Endometrium (tissue), 2 donors: ENCODE measurements around the gene PDGFD.

Experiments
- FAIRE-seq: peaks from 2 replicates; lab custom pipeline; 2012; peaks lifted over from hg19 to GRCh38; lab: Jason Lieb, UNC
- donor health status: control.
- donor health status: control.

The PDGFD gene

DNA sequence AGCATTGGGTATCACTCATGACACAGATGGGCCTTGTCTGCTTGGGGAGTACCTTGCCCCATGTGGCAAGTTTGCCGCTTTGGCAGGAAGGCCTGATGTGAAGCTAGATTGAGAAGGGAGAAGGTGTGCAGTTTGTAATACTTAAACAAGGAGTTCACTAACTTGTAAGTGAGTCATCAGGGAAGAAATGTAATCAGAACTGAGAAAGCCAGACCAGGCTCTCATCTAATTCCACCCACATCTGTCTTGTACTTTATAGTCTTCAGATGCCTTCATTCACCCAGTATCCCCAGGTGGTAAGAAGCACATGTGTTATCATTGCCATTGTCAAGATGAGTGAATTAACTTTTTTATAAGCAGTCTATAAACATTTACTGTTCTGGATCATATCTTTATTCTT is 243.5 kb downstream of the PDGFD start:
- no peak for FAIRE-seq

DNA sequence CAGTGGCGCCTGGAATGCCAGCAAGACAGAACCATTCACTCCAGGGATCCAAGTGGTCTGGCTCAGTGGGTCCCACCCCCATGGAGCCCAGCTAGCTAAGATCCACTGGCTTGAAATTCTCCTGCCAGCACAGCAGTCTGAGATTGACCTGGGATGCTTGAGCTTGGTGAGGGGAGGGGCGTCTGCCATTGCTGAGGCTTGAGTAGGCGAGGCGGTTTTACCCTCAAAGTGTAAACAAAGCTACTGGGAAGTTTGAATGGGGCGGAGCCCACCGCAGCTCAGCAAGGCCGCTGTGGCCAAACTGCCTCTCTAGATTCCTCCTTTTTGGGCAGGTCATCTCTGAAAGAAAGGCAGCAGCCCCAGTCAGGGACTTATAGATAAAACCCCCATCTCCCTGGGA is 253.2 kb downstream of the PDGFD start:
- FAIRE-seq: no peak

DNA sequence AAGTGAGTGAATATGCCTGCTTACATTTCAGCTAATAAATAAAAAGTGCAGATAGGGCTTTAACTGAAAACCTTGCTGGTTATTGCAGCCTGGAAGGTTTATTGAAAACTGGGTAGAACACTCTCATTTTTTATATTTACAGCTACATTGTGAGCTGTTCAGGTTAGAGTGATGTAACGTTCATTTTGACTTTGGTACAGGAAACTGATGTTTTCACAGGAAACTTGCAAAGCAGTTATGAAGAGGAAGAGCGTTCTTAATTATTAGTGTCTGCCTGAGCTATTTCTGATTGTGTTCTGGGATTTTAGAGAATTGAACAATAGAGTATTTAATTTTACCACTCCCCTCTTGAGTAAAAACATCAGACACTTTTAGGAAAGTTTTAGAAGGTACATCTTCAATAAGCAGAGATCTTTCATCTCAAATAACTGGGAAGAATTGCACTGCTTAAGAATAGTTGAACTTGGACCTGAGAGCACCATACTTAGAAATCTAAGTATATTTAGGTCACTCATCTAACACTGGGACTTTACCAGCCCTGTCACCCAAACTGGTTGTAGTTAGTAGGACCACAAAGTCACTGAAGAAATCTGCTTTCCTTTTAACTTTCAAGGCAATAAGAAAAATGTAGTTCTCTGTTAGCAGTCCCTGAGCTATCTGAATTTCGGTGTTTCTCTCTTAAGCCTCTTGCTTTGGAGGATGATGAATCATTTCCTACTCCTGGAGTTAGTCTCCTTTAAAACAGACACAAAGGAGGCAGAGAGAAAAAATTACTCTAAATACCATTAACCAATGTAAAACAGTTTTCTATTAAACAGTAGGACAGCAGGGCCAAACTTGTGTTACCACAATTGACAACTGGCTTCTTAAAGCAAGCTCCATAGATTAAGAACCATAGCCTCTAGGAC is 256.1 kb downstream of the PDGFD start:
- FAIRE-seq: no peak

DNA sequence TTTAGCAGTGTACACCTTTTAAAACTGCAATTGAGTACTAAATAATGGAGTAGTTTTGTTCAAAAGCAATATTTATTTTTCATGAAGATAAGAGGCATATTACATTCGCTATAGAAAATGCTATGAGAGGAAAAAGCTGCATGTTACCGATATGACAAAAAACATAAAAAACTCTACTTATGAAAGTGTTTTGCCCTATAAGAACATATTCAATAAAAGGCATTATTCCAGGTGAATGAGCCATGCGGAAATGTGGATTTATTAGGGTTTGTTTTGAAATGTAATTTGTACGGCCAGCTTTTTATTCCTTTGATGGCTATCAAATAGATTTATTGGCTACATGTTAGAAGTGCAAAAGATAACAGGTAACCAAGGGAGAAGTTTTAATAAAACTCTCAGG is 256.8 kb downstream of the PDGFD start:
- FAIRE-seq: no peak

DNA sequence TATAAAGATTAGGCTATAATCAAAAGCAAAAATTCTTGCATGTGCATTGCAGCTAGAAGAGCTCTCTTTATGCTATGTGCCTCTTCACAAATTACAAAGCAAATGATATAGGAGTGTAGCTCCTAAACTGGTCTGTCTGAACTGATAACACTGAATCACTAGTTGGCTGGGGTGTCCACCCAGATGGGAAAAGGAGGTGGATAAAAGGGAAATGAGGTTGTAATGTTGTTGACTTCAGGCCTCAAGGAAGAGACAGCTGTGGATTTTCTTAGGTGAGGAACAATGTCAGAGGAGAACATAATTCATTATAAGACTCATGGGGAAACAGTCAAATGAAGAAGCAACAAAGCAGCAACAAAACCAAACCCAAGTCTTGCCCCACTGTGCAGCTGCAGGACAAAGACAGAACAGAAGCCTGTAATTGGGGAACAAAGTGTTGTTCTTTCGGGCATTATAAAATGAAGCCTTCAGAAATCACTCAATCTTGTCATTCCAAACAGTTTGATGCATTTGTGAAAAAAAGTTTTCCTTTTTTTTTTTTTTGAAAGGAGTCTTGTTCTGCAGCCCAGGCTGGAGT is 257.6 kb downstream of the PDGFD start:
- no peak for FAIRE-seq

DNA sequence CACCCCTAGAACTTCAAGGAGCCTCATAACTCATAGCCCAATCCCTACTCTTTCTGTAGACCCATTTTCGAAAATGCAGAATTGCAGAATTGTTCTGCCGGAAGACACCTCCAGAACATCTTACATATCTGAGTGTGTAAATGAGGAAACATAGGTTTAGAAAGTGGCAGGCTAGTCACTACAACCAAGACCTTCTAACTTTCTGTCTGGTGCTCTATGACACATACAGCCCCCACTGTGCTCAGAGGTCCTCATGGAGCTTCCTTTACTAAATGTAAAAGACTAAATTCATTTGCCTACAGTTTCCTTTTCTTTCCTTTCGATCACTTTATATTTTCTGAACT is 259.7 kb downstream of the PDGFD start:
- FAIRE-seq: no peak

DNA sequence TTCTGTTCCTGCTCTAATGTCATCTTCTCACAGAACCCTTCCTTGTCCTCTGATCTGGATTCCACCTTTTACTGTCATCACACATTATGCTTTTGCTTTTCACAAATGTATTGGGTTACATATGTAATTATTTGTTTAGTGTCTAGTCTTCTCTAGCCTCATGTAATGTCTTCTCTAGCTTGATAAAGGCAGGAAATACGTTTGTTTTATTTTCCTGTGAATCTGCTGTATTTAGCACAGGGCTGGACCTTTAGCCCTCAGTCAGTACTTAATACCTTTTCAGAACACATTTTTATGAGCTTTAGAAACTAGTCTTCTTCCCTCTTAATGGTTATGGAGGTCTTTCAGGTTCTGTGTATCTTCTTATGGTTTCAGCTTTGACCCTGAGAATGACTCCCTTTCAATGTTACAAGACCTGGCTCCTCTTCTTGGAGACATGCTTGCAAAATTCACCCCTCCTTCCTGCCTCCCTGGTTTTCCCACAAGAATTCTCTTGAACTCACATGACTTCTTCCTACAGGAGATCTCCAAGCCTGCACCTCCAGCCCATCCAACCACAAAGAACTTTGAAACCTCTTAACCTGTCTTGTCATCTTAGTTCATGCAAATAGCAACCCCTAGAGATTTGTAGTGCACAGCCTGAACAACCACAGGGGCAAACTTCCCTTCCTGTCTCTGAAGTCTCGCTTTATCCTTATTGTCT is 260.2 kb downstream of the PDGFD start:
- FAIRE-seq: no peak

DNA sequence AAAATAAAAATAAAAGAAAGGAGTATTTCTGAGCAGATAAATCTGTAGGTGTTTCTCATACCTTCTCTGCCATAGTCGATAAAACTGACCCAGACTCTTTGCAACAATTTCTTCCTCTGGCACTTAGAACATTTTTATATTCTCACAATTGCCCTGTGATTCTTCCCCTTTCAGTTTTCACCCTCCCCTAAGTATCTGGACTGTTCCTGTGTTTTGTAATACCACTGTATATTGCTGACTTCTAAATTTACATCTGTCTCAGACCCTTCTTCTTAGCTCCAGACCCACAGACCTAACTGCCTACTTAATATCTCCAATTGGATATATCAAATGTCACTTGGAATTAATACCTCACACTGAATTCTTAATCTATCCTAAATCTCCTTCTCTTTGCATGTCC is 261.0 kb downstream of the PDGFD start:
- FAIRE-seq: no peak

DNA sequence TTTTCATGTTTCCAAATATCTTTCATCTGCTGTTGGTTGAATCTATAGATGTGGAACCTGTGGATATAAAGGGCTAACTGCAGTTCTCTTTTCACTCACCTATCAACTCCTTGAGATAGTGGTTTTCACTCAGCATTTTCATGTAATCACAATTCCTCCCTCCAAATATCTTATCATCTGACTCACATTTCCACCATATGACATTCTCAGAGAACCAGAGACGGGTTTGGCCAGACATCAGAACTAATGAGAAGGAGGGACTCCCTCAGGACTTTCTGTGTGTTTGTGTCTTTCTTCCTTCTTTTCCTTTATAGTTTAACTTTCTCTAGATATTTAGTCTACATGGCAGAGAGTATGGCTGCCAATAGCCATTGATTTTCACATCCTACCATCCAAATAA is 262.3 kb downstream of the PDGFD start:
- FAIRE-seq: no peak

DNA sequence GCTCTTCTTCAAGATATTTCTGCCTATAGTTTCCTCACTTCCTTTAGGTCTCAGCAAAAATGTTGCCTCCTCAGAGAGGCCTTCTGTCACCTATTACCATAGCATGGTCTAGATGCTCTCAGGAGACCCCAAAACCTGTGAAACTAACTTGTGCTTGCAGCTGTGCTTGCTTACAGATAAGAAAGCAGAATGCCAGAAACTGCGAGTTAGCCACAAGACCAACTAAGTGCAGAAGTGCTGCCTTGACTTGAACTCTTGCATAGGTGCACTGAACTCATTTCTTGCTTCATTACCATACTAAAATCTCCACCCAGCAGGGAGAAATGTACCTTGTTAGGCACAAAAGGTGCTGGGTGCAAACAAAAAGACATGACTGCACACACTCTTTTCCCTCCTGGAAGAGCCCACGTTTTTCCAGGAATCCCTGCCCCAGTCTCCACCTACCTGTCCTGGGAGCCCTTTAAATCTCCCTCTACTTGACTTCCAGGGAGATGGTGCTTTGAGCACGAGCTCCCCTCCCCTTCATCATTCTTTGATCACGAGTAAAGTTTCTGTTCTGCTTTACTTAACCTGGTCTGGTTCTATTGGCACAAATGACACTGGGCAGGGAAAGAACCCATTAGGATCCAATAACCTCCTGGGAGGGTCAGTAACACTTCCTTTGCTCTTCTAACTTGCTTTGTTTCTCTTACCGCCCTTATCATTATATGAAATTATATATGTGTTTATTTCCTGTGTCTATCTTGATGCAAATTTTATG is 265.2 kb downstream of the PDGFD start:
- FAIRE-seq: no peak

DNA sequence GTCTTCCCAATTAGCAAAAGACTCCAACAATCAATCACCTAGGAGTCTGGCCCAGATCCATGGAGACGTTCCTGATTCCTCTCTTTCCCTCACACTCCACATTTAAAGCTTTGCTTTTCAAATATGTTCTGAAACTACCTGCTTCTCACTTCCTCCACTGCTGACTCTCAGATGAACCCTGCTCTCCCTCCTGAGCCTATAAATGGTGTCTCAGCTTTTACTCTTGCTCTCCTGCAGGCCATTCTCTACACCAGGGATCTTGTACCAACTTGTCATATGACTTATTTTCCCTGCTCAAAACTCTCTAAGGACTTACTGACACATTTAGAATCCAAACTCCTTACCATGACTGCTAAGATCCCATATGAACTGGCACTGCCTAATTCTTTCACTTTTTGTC is 265.9 kb downstream of the PDGFD start:
- no peak for FAIRE-seq

DNA sequence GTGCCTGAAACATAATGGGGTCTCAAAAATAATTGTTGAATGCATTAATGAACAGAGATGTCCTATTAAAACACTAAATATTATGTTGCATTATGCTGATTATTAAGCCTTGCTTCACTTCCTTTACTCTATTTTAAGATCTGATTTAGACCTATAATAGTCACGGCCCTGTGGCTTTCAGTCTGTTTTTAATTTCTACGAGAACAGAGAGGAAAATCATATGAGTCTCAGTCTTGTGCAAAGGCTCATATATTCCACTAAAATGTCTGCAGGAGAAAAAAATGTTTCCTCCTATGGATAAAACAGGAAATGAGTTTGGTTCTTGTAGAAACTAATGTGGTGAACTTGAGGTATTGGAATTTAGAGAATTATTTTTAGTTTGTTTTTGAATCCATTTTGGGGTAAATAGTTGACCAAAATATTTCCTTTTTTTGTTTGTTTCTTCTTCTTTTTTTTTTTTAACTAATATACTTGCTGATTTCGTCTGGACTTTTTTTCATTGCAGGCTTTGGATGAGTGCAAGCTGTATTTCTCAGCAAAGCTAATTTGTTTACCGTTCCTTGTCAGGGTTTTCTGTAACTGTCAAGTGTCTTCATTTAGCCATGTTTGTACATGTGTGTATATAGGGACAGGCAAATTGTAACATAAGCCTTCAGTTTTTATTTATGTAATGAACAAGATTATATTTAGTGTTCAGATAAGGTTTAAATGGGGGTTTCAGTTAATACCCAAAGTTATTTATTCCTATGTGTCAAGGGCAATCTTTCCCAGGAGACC is 266.6 kb downstream of the PDGFD start:
- no peak for FAIRE-seq

DNA sequence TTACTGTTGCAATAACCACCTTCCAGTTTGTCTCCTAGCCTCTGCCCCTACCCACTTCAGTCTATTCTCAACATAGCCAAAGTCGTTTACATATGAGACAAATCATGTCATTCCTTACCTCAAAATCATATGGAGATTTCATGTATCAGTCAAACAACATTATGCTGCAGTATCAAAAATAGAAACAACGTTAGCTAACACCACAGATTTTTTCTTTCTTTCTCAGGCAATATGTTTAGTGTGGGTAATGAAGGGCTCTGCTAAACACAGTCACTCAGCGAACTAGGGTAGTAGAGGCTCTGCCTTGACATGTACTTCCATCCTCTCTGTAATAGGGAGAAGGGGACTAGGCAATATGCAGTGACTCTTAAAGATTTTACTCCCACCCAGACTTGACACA is 268.8 kb downstream of the PDGFD start:
- FAIRE-seq: no peak

DNA sequence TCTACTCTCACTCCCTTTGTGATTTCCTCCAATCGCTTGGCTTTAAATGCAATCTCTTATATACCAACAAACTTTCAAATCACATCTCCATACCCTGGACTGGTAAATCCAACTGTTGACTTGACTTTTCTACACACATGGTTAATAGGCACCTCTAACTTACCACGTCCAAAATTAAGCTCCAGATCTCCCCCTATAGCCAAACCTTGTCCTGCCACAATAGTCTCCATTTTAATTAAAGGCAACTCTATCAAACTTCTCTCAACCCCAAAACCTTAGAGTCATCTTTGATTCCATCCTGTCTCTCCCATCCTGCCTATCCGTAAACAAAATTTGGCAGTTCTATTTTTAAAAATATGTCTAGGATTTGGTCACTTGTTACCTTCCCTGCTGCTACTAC is 269.3 kb downstream of the PDGFD start:
- FAIRE-seq: no peak

DNA sequence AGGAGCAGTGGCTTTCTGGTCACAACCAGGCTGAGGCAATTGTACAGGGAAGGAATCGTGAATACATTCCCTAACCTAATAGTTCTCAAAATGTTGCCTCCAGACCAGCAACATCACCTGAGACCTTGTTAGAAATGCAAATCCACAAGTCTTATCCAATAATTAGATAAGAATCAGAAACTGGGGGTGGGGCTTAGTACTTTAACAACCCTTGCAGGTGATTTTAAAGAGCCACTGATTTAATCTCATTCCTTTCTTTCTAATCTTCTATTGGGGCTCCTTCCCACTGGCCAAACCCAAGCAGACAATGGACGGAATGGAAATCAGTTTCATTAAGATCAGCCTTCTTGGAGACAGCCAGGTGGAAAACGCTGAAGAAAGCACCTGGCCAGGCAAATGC is 269.9 kb downstream of the PDGFD start:
- FAIRE-seq: no peak

DNA sequence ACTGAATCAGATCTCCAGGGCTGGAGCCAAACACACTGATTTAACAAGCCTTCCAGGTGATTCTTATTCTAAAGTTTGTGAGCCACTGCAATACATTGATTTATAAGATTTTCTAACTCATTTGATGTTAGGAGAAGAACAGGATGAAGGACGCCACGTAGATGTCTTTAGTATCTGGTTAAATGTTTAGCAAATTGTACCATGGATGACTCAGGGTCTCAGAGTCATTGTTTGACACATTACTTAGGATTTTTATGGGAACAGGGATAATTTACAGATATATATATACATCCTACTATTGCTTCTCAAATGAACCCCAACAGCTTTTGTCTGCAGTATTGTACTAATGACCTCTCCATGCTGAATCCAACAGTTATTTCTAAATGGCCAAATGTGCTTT is 270.6 kb downstream of the PDGFD start:
- FAIRE-seq: no peak

DNA sequence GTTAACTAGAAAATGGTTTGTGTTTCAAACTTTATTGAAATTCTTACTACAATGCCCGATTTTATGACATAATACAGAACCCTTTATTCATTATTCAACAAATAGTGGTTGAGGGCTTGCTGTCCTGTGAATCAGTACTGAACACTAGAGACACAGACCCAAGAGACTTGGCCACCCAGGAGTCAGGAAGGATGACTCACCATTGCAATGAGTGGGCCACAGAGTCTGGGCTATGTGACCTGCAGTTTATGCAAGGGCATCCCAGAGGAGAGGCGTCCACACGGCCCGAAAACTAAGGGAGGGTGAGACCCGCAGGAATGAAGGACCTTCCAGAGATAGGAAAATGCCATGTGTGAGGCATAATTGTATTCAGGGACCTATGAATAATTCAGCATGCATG is 271.3 kb downstream of the PDGFD start:
- no peak for FAIRE-seq

DNA sequence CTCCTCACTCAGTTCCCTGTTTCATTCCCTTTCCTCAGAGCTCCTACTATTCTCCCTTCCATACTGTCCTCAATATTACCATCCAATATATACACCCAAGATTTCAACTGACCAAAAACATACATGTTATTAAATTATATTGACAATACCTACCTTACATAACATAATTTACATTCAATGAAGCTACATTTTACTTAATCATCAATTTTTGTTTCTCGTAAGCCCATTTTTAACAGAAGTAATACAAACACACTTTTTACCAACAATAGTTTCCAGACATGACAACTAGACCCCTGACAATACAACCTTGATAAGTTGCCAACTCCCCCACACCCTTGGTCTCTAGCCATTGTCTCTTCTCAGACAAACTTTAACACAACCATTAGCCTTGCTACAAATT is 273.3 kb downstream of the PDGFD start:
- no peak for FAIRE-seq

DNA sequence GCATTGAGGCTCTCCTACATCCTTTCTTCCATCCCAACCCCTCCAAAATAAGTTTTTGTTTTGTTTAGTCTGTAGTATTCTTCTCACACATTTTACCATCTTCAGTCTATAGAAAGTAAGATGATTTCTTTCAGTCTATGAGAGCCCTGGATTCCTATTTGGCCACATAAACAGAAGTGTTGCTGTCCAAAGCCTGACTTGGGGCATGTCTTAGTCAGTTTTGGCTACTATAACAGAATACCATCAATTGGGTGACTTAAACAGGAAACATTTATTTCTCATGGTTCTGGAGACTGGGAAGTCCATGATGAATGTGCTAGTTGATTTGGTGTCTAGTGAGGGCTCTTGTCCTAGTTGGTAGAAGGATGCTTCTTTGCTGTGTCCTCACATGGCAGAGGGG is 274.3 kb downstream of the PDGFD start:
- FAIRE-seq: no peak

DNA sequence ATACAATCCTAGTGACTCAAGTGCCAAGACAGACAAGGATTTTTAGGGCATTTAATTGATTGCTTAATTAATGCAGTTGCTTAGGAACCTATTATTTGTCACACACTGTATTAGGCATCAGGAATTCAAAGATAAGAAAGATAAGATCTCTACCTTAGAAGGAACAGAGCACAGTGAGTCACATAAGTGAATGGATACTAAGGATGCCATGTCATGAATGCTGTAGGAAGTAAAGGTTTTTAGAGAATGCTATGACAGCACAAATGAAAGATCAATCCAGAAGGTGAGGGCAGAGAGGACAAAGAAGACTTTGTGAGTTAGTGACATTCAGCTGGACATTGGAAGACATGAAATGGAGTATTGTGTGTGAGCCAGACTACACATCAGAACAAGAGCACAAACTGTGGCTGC is 275.4 kb downstream of the PDGFD start:
- no peak for FAIRE-seq

DNA sequence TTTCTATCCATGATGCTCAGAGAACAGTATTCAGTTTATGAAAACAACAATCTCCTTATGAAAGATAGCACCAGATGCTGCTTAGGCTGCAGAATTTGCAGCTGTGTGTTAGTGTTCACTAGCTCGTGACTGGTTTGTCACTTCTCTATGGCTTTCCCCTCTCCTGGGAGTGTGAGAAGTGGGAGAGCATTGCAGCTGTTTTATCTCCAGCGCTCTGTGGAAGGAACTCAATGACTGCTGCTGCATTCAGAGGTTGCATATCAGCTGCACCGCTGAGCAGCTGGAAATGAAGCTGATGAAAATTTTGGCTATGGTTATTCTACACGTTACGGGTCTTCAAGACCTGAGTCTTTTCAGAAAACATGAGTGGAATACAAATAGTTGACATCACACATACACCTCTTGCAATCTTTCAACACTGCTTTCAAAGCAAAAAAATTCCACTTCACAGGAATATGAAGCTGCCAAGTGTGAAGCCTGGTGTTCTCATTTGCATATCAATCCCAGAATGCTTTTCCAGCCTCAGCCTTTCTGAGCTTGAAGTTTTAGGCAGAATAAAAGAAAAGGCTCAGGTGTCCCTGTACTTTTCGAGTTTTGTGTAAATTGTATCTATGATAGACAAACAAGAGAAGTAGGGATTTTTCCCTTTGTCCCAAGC is 276.8 kb downstream of the PDGFD start:
- FAIRE-seq: no peak
